Epithelial cell of prostate (primary cell): ENCODE measurements around the gene SLC22A2.
A peak's percentile ranks its signal among the peaks of the same experiment; 100 is the strongest.
"Not testable (repeated sequence)": the region's sequence is repeated elsewhere in the genome, so short reads cannot be mapped to it uniquely, and the experiment has no call there.

Experiments used
- DNase-seq: peaks from one replicate; pipeline ENCODE4 v3.0.0-alpha.2; 2011; ENCODE audit warnings: low read depth, low spot score
- H3K27ac ChIP-seq: fragments of 450-650 bp; 2 replicates; pipeline ENCODE4 v1.5.1; 2017; ENCODE audit warnings: mild to moderate bottlenecking

The SLC22A2 gene

DNA sequence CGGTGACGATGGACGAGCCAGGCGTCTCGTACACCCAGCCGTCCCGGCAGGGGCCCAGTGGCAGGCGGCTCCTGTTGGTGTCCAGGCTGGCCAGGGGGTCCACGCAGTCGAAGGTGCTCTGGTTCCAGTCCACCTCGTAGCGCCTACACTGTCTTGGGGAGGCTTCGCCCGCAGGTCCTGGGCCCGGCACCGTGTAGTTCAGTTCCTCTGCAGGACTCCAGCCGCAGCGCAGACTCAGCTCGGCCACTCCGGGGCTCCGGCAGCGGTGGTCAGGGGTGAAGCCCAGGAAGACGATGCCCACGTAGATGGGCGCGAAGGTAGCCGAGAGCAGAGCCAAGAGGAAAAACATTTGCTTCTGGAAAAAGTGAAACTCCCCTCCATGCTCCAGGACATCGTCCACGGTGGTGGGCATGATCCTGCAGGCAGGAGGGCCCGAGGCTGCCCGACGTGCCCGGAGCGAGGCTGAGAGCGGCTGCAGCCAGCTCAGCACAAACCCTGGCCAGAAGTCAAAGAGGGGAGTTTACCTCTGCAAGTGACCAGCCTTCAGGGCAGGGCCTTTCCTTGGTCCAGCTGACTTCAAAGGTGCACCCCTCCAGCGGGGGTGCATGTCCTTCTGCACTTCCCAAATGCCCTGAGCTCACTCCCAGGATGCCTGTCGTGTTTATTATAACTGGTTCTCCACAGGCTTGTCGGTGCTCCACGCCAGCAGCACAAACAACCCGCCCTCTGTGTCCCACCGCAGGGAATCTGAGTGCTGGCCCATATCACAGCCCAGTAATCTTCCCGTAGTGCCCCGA, at the start of gene SLC22A2:
Gene SLC22A2, minus strand, starts transcription at position 476 of the 797 bp plus-strand sequence. Its CDS starts 64 bp downstream, at position 412.
- DNase-seq = no peak
- no peak within 1 kb of the TSS for H3K27ac ChIP-seq

DNA sequence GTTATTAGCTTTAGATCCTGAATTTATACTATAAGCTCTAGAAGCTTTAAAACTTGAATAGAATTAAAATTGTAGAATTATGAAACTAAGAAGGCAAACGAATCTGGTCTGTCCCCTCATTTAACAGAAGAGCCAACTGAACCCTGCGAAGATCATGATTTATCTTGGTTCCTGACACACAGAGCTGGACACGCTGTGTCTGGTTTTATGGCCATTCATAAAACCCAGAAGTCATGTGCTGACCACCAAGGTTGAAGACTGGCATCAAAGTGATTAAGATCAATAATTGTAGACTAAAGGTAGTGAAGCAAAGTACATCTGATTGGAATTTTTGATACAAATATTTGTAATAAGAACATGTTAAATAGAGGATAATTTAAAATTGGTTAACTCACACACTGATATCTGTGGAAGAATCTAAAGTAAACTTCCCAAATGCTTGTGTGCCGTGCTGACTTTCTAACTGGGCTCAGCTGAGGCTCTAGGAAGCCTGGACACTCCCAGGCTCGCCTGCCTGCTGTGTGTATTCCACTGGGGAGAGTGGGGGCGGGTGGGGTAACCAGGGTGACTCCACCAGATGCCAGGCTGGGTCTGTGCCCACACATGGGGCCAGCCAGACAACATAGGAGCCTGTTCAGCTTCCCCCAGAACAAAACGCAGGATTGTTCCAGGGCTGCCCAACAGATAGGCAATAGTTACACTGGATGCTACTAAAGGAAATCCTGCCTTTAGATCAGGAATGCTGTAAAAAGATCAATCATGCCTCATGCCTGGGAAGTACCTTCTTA, 47.5 kb upstream of the SLC22A2 start:
- H3K27ac ChIP-seq = no peak overlapping the region

DNA sequence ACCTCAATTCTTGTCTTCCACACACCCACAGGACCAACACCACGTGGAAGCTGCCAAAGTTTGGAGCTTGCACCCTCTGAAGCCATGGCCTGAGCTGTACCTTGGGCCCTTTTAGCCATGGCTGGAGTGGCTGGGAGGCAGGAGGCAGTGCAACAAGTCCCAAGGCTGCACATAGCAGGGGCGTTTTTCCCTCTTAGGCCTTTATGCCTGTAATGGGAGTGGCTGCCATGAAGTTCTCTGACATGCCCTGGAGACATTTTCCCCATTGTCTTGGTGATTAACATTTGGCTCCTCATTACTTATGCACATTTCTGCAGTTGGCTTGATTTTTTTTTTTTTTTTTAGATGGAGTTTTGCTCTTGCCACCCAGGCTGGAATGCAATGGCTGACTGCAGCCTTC, 45.2 kb upstream of the SLC22A2 start:
- H3K27ac ChIP-seq = no peak overlapping the region

More for the DNA sequence above, 47.5 kb upstream of the SLC22A2 start:
- no peak for DNase-seq

DNA sequence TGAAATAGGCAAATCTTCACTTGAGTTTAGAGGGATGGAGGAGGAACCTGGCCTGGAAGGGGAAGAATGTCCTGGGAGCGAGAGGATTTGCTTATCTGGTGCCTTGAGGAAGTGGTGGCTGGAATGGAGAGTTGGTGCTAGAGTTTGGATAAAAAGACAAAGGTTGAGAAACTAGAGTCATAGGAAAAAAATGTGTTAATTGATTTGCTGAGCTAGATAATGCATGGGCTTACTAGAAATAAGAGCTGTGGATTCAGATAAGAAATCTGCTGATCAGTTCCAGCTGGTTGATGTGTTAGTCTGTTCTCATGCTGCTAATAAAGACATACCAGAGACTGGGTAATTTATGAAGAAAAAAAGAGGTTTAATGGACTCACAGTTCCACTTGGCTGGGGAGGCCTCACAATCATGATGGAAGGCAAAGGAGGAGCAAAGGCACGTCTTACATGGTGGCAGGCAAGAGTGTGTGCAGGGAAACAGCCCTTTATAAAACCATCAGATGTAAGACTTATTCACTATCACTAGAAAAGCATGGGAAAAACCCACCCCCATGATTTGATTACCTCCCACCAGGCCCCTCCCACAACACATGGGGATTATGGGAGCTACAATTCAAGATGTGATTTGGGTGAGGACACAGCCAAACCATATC, 43.9 kb upstream of the SLC22A2 start:
- DNase-seq, H3K27ac ChIP-seq: not testable (repeated sequence)

More for the DNA sequence above, 45.2 kb upstream of the SLC22A2 start:
- no peak for DNase-seq

GRCh38 chr6:160301339-160301738, 42.7 kb upstream of the SLC22A2 start:
- H3K27ac ChIP-seq = no peak overlapping the region
- DNase-seq = no peak

DNA sequence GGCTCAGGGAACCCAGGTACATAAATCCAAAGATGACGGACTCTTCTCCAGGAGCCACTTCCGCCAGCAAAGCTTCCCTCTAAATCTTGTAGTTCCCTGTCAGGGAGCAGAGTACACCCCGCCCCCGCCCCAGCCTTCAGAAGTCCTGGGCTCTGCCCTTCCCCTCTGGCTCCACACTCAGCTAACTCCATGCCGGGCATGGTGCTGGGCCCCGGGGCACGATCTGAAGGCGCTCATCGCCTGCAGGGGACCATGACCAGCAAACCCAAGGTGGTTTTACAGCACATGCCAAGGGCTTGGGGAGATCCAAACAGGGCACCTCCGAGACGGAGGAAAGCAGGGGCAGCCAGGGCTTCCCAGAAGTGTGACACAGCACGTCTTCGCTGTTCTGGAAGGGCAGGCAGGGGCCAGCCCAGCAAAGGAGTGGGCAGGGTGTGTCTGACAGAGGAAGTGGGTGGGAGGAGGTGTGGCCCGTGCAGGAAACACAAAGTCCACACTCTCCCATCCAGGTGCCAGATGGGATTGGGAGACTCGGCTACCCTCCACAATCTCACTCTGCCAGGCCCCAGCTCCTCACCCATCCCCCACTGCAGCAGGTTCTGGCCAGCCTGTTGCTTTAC, 41.6 kb upstream of the SLC22A2 start:
- DNase-seq = no peak
- H3K27ac ChIP-seq = peak overlapping the region; percentile 71

DNA sequence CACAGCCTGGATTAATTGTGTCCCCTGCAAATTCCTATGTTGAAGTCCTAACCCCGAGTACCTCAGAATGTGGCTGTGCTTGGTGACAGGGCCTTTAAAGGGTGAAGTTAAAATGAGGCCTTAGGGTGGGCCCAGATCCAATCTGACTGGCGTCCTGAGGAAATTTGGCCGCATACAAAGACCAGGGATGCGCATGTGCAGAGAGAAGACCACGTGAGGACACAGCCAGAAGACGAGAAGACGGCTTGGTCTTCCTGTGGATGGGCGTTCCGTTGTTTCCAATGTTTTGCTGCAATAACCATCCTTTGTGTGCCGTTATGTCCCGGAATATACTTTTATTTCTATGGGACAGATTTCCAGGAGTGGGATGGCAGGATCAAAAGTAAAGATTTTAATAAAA, 40.9 kb upstream of the SLC22A2 start:
- DNase-seq = no peak
- H3K27ac ChIP-seq = peak overlapping the region; percentile 71

GRCh38 chr6:160298121-160298520, 39.5 kb upstream of the SLC22A2 start:
- no peak overlapping the region for H3K27ac ChIP-seq
- DNase-seq = no peak

DNA sequence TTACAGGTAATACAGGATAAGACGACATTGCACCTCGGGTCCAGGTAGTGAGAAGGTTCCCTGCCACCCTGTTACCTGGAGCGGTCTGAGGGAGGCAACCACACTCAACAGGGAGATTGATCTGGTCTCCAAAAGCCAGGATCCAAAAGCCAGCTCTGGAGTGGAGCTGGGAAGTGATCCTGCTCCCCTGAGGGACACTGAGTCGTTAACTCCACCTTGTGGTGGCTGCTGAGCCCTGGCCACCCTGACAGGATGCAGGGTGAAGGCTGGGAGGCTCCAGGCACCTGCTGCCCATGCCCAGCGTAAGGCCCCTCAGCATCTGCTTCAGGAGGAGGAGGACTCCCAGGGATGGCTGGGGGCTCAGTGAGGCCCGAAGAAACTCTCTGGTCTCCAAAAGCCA, 38.7 kb upstream of the SLC22A2 start:
- DNase-seq = no peak
- no peak overlapping the region for H3K27ac ChIP-seq

DNA sequence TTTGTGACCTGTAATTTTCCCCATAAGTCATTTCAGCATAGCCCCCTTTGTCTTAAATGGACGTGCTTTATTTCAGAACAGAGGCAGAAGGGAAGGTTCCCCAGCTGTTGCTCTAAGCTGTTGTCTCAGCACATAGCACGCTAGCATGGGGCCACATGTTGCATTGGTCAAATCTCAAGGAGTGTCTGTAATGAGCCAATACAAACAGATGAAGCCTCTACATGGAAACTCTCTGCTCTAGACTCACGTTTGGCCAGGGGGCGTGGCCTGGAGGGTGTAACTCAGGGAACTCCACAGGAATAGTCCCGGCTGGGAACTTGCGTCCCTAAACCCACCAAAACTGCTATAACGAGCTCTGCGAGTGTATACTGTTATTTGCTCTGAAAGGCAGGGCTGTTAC, 35.2 kb upstream of the SLC22A2 start:
- H3K27ac ChIP-seq = no peak overlapping the region
- DNase-seq = no peak

DNA sequence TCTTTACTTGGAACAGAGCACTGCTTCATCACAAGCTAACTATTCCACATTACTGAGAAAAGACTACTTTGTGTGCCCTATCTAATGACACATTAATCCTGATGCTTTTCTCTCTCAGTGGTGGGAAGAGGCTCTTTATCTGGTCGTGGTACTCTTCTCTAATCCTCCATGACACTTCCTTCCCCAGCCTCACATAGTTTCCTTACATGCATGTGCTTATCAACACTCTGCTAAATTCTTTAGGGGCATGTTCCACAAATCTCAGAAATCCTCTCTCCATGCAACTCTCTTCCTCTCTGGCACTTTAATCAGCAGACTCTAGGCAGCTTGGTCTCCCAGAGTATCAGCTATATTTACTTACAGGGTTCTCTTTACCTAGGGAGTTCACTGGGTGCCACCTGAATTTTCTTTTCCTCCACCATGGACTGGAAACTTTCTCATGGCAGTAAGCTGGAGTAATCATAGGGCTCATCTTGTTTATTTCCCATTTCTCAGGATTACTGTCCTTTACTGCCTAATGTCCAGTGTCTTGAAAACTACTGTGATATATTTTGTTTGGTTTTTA, 27.0 kb upstream of the SLC22A2 start:
- H3K27ac ChIP-seq = no peak overlapping the region
- DNase-seq = no peak

- no peak overlapping the region for H3K27ac ChIP-seq
Measured at GRCh38 chr6:160284575-160284974, 26.0 kb upstream of the SLC22A2 start.

GRCh38 chr6:160282444-160282843, 23.8 kb upstream of the SLC22A2 start:
- H3K27ac ChIP-seq = no peak overlapping the region
- no peak for DNase-seq

More at GRCh38 chr6:160284575-160284974, 26.0 kb upstream of the SLC22A2 start:
- DNase-seq = no peak

DNA sequence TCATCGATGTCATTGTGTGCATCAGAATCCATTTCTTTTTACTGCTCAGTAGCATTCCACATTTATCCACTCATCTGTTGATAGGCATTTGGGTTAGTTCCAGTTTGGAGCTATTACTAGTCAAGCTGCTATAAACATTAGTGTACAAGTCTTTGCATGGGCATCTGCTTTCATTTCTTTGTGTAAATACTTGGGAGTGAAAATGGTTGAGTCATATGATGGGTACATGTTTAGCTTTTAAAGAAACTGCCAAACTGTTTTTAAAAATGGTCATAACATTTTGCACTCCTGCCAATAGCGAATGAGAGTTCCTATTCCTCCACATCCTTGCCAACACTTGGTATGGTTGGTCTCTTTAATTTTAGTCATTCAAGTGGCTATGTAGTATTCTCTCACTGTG, 21.2 kb upstream of the SLC22A2 start:
- H3K27ac ChIP-seq = peak overlapping the region; percentile 34
- DNase-seq = peak; percentile 91

DNA sequence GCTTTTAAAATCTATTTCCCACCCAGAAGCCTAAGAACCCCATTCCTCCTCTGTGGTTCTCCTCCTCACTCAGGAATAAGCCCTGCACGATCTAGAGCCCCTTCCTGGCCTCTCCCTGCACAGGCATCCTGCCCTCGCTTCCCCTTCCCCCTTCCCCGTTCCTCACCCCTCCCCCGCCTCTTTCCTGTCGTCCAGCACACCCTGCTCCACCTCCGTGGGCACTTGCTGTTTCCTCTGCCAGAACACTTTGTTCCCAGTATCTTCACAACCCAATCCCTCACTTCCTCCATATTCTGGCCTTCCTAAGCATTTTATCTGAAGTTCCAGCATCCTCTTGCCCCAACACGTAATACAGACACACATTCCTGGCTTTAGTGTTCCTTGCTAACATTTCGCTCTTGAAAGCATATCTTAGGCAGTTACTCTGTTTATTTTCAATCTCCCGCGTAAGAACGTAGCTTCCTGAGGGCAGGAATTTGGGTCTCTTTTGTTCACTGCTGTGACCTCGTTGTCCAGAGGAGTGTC, 20.2 kb upstream of the SLC22A2 start:
- peak overlapping the region; percentile 34 for H3K27ac ChIP-seq

GRCh38 chr6:160278311-160278710, 19.7 kb upstream of the SLC22A2 start:
- H3K27ac ChIP-seq = no peak overlapping the region
- no peak for DNase-seq

More for the DNA sequence above, 20.2 kb upstream of the SLC22A2 start:
- DNase-seq = no peak

DNA sequence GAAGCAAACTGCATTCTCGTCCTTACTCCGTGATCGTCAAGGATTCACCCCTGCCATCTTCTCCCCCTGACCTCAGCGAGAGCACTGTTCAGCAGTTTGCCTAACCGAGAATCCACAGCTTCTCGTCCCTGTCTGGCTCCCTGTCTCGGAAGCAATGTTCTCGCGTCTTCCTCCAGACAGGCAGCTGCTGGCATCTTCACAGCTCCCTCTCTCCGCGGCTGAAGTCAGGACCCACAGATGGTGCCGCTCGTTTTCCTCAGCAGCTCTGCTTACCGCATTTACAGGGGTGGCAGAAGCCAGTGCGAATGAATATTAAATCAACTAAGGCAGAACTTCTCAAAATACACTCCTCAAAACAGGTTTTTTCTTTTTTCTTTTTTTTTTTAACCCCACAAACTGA, 18.9 kb upstream of the SLC22A2 start:
- DNase-seq = no peak
- H3K27ac ChIP-seq = no peak overlapping the region

DNA sequence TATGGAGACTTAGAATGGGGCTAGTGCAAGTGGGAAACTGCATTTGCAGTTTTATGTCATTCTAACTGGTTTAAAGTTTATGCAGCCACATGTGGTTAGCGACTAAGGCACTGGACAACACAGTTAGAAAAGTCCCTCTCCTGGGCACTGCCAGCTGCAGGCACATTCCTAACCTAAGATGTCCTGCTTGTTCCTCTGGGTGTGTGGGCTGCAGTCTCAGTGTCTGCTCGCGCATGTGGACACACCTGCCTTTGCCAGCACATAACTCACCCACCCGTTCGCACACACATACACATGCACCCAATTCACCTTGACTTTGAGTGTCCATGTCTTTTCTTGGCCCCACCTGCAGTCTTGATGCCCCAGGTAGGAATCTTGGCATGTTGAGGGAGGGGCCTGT, 18.5 kb upstream of the SLC22A2 start:
- no peak for DNase-seq
- H3K27ac ChIP-seq = no peak overlapping the region

GRCh38 chr6:160276126-160276525, 17.5 kb upstream of the SLC22A2 start:
- no peak overlapping the region for H3K27ac ChIP-seq
- DNase-seq = no peak

DNA sequence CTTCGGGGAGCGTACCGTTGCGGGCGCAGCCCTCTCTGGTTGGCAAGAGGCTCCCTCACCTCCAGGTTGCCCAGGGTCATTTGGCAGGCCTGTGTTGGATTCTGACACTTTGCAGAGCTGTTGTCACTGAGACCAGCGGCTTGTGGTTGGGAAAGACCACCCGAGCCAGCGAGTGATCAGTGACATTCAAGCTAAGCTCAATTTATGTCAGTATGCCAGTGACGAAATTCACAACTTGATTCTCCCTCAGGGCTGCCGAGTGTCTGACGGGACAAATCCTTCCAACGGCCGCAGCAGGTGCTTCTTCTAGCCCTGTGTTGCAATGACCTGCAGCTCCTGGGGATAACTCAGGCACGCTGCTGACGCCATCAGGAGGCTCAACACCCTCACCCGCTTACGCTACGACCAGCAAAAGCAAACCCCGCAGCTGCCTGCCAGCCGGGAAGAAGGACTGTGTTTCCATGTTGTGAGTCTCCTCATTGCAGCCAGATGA, 16.9 kb upstream of the SLC22A2 start:
- DNase-seq = no peak

More for the DNA sequence above, 16.9 kb upstream of the SLC22A2 start:
- no peak overlapping the region for H3K27ac ChIP-seq
